HT-29 (cell line): ENCODE data around the gene CASP2. TPM values are rescaled to one million over a fixed set of nuclear protein-coding genes. Genes with fewer than 3 reads are reported as not detected.
A peak's percentile ranks its signal among the peaks of the same experiment; 100 is the strongest.

Experiments
- DNase-seq: peaks from one replicate; pipeline ENCODE4 v3.0.0-alpha.2; 2015; ENCODE audit warnings: low spot score
- total RNA-seq: library from RNA; depleted of rRNA; stranded (reverse); fragments of >200 nt; shearing (Covaris generic); gene quantifications from 2 replicates; pipeline ENCODE4 v1.2.3, GENCODE V29; 2014

CASP2 gene
- total RNA-seq, 1 experiment from 2014 or later, result 26.6 TPM

- DNase-seq, result no peak
These were observed 7.7 kb downstream of the CASP2 start for GRCh38 chr7:143295870-143296269.

- no peak for DNase-seq
These were observed 8.5 kb downstream of the CASP2 start for GRCh38 chr7:143296686-143297085.

GRCh38 chr7:143299346-143299745 lies 11.2 kb downstream of the CASP2 start:
- no peak for DNase-seq

- peak; percentile 72 for DNase-seq
These were observed 11.7 kb downstream of the CASP2 start for GRCh38 chr7:143299840-143300239.

GRCh38 chr7:143300959-143301935 lies 13.1 kb downstream of the CASP2 start:
- DNase-seq, result no peak

- DNase-seq, result no peak
These were observed 15.6 kb downstream of the CASP2 start for GRCh38 chr7:143303733-143304132.

- DNase-seq, result no peak
These were observed 16.8 kb downstream of the CASP2 start for GRCh38 chr7:143304938-143305337.

- DNase-seq, result peak; percentile 98
These were observed 17.4 kb downstream of the CASP2 start for GRCh38 chr7:143305423-143306070.

- DNase-seq, result no peak
These were observed 20.5 kb downstream of the CASP2 start for GRCh38 chr7:143308632-143309031.

- no peak for DNase-seq
These were observed 26.0 kb downstream of the CASP2 start for GRCh38 chr7:143314127-143314526.

GRCh38 chr7:143315776-143316175 lies 27.6 kb downstream of the CASP2 start, which contains the start of gene CLCN1:
CLCN1 (plus strand) TSS chr7:143316111; CDS start chr7:143316213, 102 bp downstream.
- no peak for DNase-seq

GRCh38 chr7:143316492-143316891 lies 28.3 kb downstream of the CASP2 start:
- DNase-seq, result no peak

- no peak for DNase-seq
These were observed 30.5 kb downstream of the CASP2 start for GRCh38 chr7:143318661-143319060.

- no peak for DNase-seq
These were observed 32.5 kb downstream of the CASP2 start for GRCh38 chr7:143320620-143321019.

- DNase-seq, result no peak
These were observed 33.1 kb downstream of the CASP2 start for GRCh38 chr7:143321242-143321641.

GRCh38 chr7:143321734-143322133 lies 33.6 kb downstream of the CASP2 start:
- DNase-seq, result peak; percentile 75

- no peak for DNase-seq
These were observed 34.8 kb downstream of the CASP2 start for GRCh38 chr7:143322760-143323633.

- DNase-seq, result no peak
These were observed 35.5 kb downstream of the CASP2 start for GRCh38 chr7:143323653-143324052.

GRCh38 chr7:143325240-143325639 lies 37.1 kb downstream of the CASP2 start:
- DNase-seq, result no peak

- no peak for DNase-seq
These were observed 39.8 kb downstream of the CASP2 start for GRCh38 chr7:143327903-143328302.

GRCh38 chr7:143329471-143330170 lies 41.5 kb downstream of the CASP2 start:
- no peak for DNase-seq
